Measurements from ENCODE around the gene ARHGAP40.
A peak's percentile ranks its signal among the peaks of the same experiment; 100 is the strongest.

The ARHGAP40 gene

DNA sequence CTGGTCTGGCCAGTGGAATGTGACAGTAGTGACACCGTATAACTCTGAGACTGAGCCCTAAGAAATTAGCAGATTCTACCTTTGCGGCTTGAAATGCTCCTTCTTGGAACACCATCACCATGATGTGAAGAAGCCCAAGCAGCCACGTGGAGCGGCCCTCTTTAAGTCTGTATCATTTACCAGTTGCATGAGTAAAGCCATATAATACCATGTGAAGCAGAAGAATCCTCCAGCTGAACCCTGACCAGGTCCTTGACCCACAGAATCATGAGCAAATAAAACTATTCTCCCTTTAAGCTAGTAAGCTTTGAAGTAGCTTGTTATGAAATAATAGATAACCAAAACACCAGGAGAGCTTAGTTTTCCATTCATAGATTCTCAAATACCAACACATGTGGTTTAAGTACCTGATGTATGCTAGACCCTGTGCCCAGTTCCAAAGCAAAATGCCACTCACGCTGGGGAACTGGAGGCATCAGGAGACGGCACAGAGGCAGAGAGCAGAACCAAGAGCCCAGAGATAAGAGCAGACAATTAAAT lies 65.9 kb downstream of the ARHGAP40 start:
- in situ Hi-C loops (cut with HindIII; ENCODE audit: low pct_ligation_motif_present, low pct_unique_long_range_greater_than_20kb, low sequenced_read_pairs), result no loop called here
- DNase-seq, result no peak

DNA sequence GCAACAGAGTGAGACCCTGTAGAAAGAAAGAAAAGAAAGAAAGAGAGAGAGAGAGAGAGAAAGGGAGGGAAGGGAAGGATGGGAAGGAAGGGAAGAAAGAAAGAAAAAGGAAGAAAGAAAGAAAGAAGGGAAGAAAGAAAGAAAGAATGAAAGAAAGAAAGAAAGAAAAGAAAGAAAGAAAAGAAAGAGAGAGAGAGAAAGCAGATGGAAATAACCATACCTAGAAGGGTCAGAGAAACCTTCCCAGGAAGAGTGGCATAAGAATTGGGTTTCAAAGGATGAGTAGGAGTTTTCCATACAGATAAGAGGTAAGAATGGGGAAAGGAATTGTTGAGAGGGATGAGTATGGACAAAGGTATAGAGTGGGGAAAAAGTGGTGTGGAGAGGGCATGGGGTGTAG lies 68.1 kb downstream of the ARHGAP40 start:
- no peak for DNase-seq
- in situ Hi-C loops (cut with HindIII; ENCODE audit: low pct_ligation_motif_present, low pct_unique_long_range_greater_than_20kb, low sequenced_read_pairs), result no loop called here

DNA sequence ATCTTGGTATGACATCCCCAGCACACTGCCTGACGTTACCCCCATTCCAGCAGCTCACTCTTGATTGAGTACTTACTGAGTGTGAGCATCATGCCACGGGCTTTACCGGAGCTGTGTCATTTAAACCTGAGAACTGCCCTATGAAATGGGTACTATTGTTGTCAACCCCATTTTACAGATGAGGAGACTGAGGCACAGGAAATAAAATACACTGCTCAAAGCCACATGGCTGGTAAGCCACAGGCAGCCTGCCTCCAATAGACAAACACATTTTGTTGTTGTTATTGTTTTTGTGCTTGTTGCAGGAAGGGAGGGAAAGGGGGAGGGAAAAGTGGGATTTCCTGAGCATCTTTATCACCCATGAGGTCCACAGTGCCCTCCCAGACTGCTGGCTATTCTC lies 69.2 kb downstream of the ARHGAP40 start:
- in situ Hi-C loops (cut with HindIII; ENCODE audit: low pct_ligation_motif_present, low pct_unique_long_range_greater_than_20kb, low sequenced_read_pairs), result no loop called here
- DNase-seq, result no peak

- no peak for DNase-seq
- in situ Hi-C loops (cut with HindIII; ENCODE audit: low pct_ligation_motif_present, low pct_unique_long_range_greater_than_20kb, low sequenced_read_pairs), result no loop called here
Observed at GRCh38 chr20:38671186-38671585, 69.6 kb downstream of the ARHGAP40 start.

DNA sequence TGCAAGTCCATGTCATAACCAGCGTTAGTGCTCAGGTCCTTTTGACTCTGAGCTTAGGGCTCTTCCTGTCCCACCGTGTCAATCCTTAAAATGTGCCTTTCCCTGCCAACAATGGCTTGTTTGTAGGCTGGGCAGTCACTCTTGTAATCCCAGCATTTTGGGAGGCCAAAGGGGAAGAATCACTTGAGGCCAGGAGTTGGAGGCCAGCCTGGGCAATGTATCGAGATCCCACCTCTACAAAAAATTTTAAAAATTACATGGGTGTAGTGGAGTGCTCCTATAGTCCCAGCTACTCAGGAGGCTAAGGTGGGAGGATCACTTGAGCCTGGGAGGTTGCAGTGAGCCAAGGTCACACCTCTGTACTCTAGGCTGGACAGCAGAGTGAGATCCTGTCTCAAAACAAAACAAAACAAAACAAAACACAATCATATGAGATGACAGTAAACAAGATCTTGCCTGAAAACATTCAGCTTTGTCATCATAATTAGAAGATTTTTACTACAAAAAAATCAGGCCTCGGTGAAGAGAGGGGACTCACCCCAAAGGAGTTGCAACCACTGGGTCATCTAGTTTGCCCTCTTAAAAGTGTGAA lies 70.2 kb downstream of the ARHGAP40 start:
- DNase-seq, result no peak
- in situ Hi-C loops (cut with HindIII; ENCODE audit: low pct_ligation_motif_present, low pct_unique_long_range_greater_than_20kb, low sequenced_read_pairs), result no loop called here

DNA sequence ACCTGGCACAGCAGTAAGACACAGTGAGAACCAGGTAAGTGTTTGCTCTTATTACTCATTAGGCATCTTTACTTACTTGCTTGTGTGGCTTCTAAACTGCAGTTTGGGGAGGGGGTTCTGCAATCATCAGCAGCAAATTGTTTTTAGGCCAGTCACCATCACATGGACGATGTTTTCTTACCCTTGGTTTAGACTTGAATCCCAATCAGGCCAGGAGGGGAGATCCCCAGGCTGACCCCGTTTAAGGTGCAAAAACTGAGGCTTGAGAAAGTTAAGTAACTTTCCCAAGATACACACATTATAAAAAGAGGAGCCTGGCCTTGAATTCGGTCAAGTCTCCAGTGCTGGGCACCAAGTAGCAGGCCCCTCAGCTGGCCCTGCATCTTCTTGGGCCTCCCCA lies 70.9 kb downstream of the ARHGAP40 start:
- in situ Hi-C loops (cut with HindIII; ENCODE audit: low pct_ligation_motif_present, low pct_unique_long_range_greater_than_20kb, low sequenced_read_pairs), result no loop called here

GRCh38 chr20:38673261-38673660 lies 71.7 kb downstream of the ARHGAP40 start:
- DNase-seq, result no peak
- in situ Hi-C loops (cut with HindIII; ENCODE audit: low pct_ligation_motif_present, low pct_unique_long_range_greater_than_20kb, low sequenced_read_pairs), result no loop called here

More for the DNA sequence above, 70.9 kb downstream of the ARHGAP40 start:
- no peak for DNase-seq

GRCh38 chr20:38673725-38674091 lies 72.1 kb downstream of the ARHGAP40 start:
- DNase-seq, result no peak
- in situ Hi-C loops (cut with HindIII; ENCODE audit: low pct_ligation_motif_present, low pct_unique_long_range_greater_than_20kb, low sequenced_read_pairs), result no loop called here

DNA sequence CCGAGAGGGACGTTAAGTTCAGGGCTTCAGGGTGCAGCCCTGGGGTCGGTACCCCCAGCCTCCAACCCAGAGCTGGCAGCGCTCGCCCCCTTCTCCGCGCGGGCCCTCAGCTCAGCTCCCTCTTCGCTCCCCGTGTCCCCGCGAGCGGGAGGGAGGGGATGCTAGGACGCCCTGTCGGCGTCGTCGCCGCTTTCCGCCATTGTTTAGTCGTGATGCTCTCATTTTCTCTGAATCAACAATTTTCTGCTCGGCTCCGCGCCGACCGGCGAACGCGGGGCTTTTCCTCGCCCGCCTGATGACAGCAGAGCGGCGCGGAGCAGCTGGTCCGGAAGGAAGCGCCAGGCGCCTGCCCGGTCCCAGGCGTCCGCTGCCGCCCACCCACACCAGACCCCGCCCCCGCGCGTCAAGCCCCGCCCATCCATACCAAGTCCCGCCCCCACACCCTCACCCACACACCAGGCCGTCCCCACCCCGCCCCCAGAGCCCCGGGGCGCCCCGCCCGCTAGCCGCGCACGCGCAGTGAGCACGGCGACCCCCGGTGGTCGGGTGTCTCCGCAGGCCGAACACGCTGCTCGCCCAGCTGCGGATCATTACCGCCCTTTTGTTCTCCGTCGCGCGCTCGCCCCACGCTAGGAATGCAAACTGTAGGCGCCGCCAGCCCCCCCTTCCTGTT lies 72.6 kb downstream of the ARHGAP40 start:
- peak; percentile 12 for DNase-seq
- in situ Hi-C loops (cut with HindIII; ENCODE audit: low pct_ligation_motif_present, low pct_unique_long_range_greater_than_20kb, low sequenced_read_pairs), result no loop called here

GRCh38 chr20:38674765-38675133 lies 73.1 kb downstream of the ARHGAP40 start:
- in situ Hi-C loops (cut with HindIII; ENCODE audit: low pct_ligation_motif_present, low pct_unique_long_range_greater_than_20kb, low sequenced_read_pairs), result no loop called here
- DNase-seq, result no peak

DNA sequence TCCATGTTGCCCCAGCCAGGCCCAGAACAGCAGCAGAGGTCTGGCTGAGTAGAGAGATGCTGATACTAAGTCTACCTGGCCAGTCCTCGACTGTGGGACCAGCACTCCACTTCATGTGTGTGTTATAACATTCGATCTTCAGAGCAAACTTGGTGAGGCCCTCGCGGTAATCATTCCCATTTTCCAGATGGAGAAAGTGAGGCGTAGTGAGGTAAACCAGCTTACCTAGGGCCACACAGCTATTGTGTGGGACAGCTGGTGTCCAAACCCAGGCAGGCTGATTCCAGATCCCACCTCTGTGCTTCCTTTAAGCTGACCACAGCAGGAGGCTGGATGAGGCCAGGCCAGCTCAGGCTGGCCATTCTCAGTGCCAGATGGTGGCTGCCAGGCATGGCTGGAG lies 75.0 kb downstream of the ARHGAP40 start:
- no peak for DNase-seq
- in situ Hi-C loops (cut with HindIII; ENCODE audit: low pct_ligation_motif_present, low pct_unique_long_range_greater_than_20kb, low sequenced_read_pairs), result no loop called here

- DNase-seq, result peak; percentile 47
- in situ Hi-C loops (cut with HindIII; ENCODE audit: low pct_ligation_motif_present, low pct_unique_long_range_greater_than_20kb, low sequenced_read_pairs), result no loop called here
Observed at GRCh38 chr20:38680500-38681306, 79.1 kb downstream of the ARHGAP40 start.

GRCh38 chr20:38685271-38685670 lies 83.7 kb downstream of the ARHGAP40 start:
- no peak for DNase-seq
- in situ Hi-C loops (cut with HindIII; ENCODE audit: low pct_ligation_motif_present, low pct_unique_long_range_greater_than_20kb, low sequenced_read_pairs), result no loop called here

GRCh38 chr20:38685853-38686473 lies 84.4 kb downstream of the ARHGAP40 start:
- peak; percentile 58 for DNase-seq
- in situ Hi-C loops (cut with HindIII; ENCODE audit: low pct_ligation_motif_present, low pct_unique_long_range_greater_than_20kb, low sequenced_read_pairs), result no loop called here

DNA sequence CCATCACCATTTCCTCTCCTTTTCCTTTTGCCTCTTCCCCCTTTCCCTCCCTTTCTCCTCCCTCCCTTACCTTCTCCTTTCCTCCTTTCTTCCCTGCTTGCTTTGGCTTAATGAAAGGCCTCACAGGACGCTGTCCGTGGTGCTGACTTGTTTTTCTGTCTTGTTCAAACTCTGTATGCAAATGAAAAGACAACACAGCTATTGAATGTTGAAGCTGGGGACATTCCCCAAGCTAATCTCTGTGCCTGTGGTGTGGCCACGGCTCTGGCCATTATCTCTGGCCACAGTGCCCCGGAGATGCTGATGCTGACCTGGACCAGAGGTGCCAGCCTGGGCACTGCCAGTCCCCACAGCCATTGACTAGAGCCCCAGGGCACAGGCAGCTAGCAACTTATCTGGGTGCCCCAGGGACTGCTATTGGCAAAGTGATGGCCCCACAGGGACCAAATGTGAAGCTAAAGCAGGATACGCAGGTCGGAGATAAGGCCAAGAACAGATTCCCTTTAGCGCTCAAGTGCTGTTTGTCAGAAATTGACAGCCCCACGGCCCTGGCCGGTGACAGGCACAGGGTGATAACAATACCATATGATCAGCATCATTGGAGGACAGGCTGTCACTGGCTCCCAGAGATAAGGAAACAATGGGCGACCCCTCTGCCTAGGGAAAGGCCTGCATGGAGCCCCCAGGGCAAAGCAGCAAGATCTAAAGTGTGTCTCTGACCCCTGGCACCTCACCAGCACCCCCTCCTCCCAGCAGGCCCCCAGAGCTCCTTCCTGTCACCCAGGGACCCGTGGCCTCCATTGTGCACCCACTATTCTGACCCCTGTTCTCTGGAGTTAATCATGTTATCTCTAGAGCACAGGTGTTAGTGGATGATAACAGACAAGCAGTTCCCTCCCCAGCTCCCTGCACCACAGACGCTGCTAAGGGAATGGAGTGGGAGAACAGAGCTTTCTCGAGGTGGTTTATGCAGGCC lies 91.1 kb downstream of the ARHGAP40 start:
- peak; percentile 59 for DNase-seq
- in situ Hi-C loops (cut with HindIII; ENCODE audit: low pct_ligation_motif_present, low pct_unique_long_range_greater_than_20kb, low sequenced_read_pairs), result no loop called here

DNA sequence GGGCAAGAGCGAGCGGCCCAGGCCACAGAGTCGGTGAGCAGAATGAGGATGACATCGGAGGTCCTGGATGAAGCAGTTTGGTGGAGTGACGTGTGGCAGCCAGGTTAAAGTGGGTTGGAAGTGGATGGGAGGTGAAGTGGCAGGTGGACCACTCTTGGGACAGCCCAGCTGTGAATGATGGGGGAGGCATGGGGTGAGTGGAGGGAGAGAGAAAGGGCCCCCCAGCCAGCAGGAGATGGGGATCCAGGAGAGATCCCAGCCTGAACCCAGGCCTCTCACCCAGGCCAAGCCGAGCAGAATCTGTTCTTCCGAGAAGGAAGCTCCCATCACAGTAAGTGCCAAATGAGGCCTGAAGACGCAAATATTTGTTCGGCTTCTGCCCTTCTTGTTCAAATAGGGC lies 95.7 kb downstream of the ARHGAP40 start:
- in situ Hi-C loops (cut with HindIII; ENCODE audit: low pct_ligation_motif_present, low pct_unique_long_range_greater_than_20kb, low sequenced_read_pairs), result no loop called here
- no peak for DNase-seq

GRCh38 chr20:38698541-38698940 lies 96.9 kb downstream of the ARHGAP40 start:
- DNase-seq, result no peak
- in situ Hi-C loops (cut with HindIII; ENCODE audit: low pct_ligation_motif_present, low pct_unique_long_range_greater_than_20kb, low sequenced_read_pairs), result no loop called here

GRCh38 chr20:38700141-38700540 lies 98.5 kb downstream of the ARHGAP40 start:
- DNase-seq, result no peak
- in situ Hi-C loops (cut with HindIII; ENCODE audit: low pct_ligation_motif_present, low pct_unique_long_range_greater_than_20kb, low sequenced_read_pairs), result no loop called here

Data from ACHN (cell line).